ENCODE results near the gene CHRNB4. TPM values are rescaled to one million over a fixed set of nuclear protein-coding genes. Genes with fewer than 3 reads are reported as not detected.

The CHRNB4 gene
- total RNA-seq, 2 experiments from 2014 or later: not detected

- CTCF ChIA-PET: no interaction called here
- no peak overlapping the region for H3K4me3 Mint-ChIP-seq
- H3K4me1 Mint-ChIP-seq: no peaks in the 10 kb centered on the region
These were observed 35.6 kb upstream of the CHRNB4 start for GRCh38 chr15:78676424-78677110.

GRCh38 chr15:78675617-78676360, 34.8 kb upstream of the CHRNB4 start:
- DNase-seq (no peak), ATAC-seq (no peak)
- H3K36me3 Mint-ChIP-seq: no peaks in the 10 kb centered on the region
- no peaks in the 10 kb centered on the region for H3K9me3 Mint-ChIP-seq (ENCODE audit: low read depth)
- H3K27me3 Mint-ChIP-seq: no peaks in the 10 kb centered on the region
- H3K4me1 Mint-ChIP-seq: no peaks in the 10 kb centered on the region
- no peak overlapping the region for H3K4me3 Mint-ChIP-seq
- CTCF ChIA-PET: no interaction called here
- no peak overlapping the region for H3K27ac Mint-ChIP-seq

More at GRCh38 chr15:78676424-78677110, 35.6 kb upstream of the CHRNB4 start:
- Mint-ChIP-seq H3K9me3 (ENCODE audit: low read depth) (no peaks in the 10 kb centered on the region), H3K27me3 (no peaks in the 10 kb centered on the region), H3K27ac (no peak overlapping the region), H3K36me3 (no peaks in the 10 kb centered on the region)
- DNase-seq (no peak), ATAC-seq (no peak)

DNA sequence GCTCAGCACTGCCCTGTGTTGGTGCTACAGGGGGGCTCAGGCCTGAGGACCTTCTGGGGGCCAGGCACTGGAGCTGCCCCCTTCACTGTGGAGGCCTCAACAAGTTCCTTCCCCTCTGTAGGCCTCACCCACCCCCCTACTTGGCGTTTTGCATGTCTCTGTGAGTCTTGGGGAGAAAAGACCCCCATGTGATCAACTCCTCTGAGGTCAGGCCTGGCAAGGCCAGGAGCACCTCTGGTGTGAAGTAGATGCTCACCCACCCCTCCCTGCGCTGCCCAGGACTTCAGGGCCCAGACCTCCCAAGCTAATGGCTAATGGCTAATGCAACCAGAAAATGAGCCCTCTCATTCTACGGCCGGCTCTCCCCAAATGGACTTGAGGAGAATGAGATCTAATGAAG, 34.2 kb upstream of the CHRNB4 start:
- Mint-ChIP-seq H3K9me3 (ENCODE audit: low read depth) (no peaks in the 10 kb centered on the region), H3K4me1 (no peaks in the 10 kb centered on the region), H3K36me3 (no peaks in the 10 kb centered on the region), H3K27me3 (no peaks in the 10 kb centered on the region), H3K4me3 (no peak overlapping the region), H3K27ac (no peak overlapping the region)
- CTCF ChIA-PET: no interaction called here
- ATAC-seq (no peak), DNase-seq (no peak)

GRCh38 chr15:78673917-78674444, 33.0 kb upstream of the CHRNB4 start:
- Mint-ChIP-seq H3K4me3 (no peak overlapping the region), H3K36me3 (no peaks in the 10 kb centered on the region), H3K27ac (no peak overlapping the region), H3K4me1 (no peaks in the 10 kb centered on the region), H3K27me3 (no peaks in the 10 kb centered on the region), H3K9me3 (ENCODE audit: low read depth) (no peaks in the 10 kb centered on the region)
- CTCF ChIA-PET: interaction anchor here (1.0 kb wide), 1 partner anchor 55 kb away, joined by 3 read pairs; no protein-coding TSS in a partner anchor
- ATAC-seq (no peak), DNase-seq (no peak)

DNA sequence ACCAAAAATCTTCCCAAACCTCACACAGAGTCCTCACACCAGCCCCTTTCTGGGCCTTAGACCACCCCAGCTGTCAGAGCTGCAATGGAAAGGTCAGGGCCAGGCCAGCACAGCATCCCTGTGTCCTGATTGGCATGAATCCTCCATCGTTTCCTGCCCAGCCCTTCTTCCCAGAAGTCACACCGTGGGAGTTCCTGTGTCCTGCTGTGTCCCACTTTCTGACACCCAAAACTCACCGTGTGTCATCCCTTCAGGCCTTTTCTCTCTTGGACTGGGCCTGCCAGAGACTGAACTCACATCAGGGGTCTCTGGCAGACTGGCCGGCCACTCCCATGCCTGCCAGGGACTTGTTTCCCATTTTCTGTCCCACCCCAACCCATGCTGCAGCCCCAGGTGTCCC, 32.5 kb upstream of the CHRNB4 start:
- H3K4me3 Mint-ChIP-seq: no peak overlapping the region
- H3K36me3 Mint-ChIP-seq: no peaks in the 10 kb centered on the region
- H3K27me3 Mint-ChIP-seq: peaks cover under 1% of the 10 kb centered on the region
- H3K9me3 Mint-ChIP-seq (ENCODE audit: low read depth): no peaks in the 10 kb centered on the region
- no peaks in the 10 kb centered on the region for H3K4me1 Mint-ChIP-seq
- ATAC-seq: no peak
- H3K27ac Mint-ChIP-seq: no peak overlapping the region
- CTCF ChIA-PET: interaction anchor here (1.0 kb wide), 1 partner anchor 54 kb away, joined by 3 read pairs; no protein-coding TSS in a partner anchor
- no peak for DNase-seq

GRCh38 chr15:78672285-78673014, 31.4 kb upstream of the CHRNB4 start:
- no peak for DNase-seq
- H3K4me1 Mint-ChIP-seq: no peaks in the 10 kb centered on the region
- H3K4me3 Mint-ChIP-seq: no peak overlapping the region
- no peak for ATAC-seq
- no peaks in the 10 kb centered on the region for H3K36me3 Mint-ChIP-seq
- H3K9me3 Mint-ChIP-seq (ENCODE audit: low read depth): no peaks in the 10 kb centered on the region
- no peak overlapping the region for H3K27ac Mint-ChIP-seq
- H3K27me3 Mint-ChIP-seq: peaks cover 10% of the 10 kb centered on the region
- CTCF ChIA-PET: no interaction called here

- H3K9me3 Mint-ChIP-seq (ENCODE audit: low read depth): no peaks in the 10 kb centered on the region
- CTCF ChIA-PET: no interaction called here
- H3K27ac Mint-ChIP-seq: no peak overlapping the region
- H3K27me3 Mint-ChIP-seq: peaks cover 12% of the 10 kb centered on the region
- H3K36me3 Mint-ChIP-seq: no peaks in the 10 kb centered on the region
- DNase-seq: no peak
- no peak for ATAC-seq
- H3K4me1 Mint-ChIP-seq: no peaks in the 10 kb centered on the region
- no peak overlapping the region for H3K4me3 Mint-ChIP-seq
These were observed 30.7 kb upstream of the CHRNB4 start for GRCh38 chr15:78671626-78672211.

GRCh38 chr15:78668987-78669386, 28.0 kb upstream of the CHRNB4 start:
- CTCF ChIA-PET: no interaction called here
- no peak for ATAC-seq
- no peak overlapping the region for H3K27ac Mint-ChIP-seq
- no peaks in the 10 kb centered on the region for H3K36me3 Mint-ChIP-seq
- H3K4me1 Mint-ChIP-seq: no peaks in the 10 kb centered on the region
- no peak for DNase-seq
- no peaks in the 10 kb centered on the region for H3K9me3 Mint-ChIP-seq (ENCODE audit: low read depth)
- peaks cover 24% of the 10 kb centered on the region for H3K27me3 Mint-ChIP-seq
- H3K4me3 Mint-ChIP-seq: no peak overlapping the region

GRCh38 chr15:78667578-78668236, 26.7 kb upstream of the CHRNB4 start:
- H3K9me3 Mint-ChIP-seq (ENCODE audit: low read depth): no peaks in the 10 kb centered on the region
- H3K4me3 Mint-ChIP-seq: no peak overlapping the region
- CTCF ChIA-PET: no interaction called here
- DNase-seq: no peak
- peaks cover under 1% of the 10 kb centered on the region for H3K4me1 Mint-ChIP-seq
- H3K27me3 Mint-ChIP-seq: peaks cover 24% of the 10 kb centered on the region
- H3K27ac Mint-ChIP-seq: no peak overlapping the region
- H3K36me3 Mint-ChIP-seq: no peaks in the 10 kb centered on the region
- no peak for ATAC-seq

- DNase-seq: no peak
- peaks cover 1% of the 10 kb centered on the region for H3K4me1 Mint-ChIP-seq
- H3K36me3 Mint-ChIP-seq: no peaks in the 10 kb centered on the region
- no peak for ATAC-seq
- H3K27ac Mint-ChIP-seq: no peak overlapping the region
- CTCF ChIA-PET: interaction anchor here (0.9 kb wide), 1 partner anchor 43 kb away, joined by 3 read pairs; no protein-coding TSS in a partner anchor
- H3K9me3 Mint-ChIP-seq (ENCODE audit: low read depth): no peaks in the 10 kb centered on the region
- peaks cover 24% of the 10 kb centered on the region for H3K27me3 Mint-ChIP-seq
- no peak overlapping the region for H3K4me3 Mint-ChIP-seq
These were observed 25.0 kb upstream of the CHRNB4 start for GRCh38 chr15:78666010-78666409.

GRCh38 chr15:78663703-78664102, 22.7 kb upstream of the CHRNB4 start:
- Mint-ChIP-seq H3K27me3 (peaks cover 24% of the 10 kb centered on the region), H3K36me3 (no peaks in the 10 kb centered on the region), H3K4me1 (peaks cover 1% of the 10 kb centered on the region), H3K4me3 (no peak overlapping the region), H3K9me3 (ENCODE audit: low read depth) (no peaks in the 10 kb centered on the region), H3K27ac (no peak overlapping the region)
- CTCF ChIA-PET: interaction anchor here (1.1 kb wide), 1 partner anchor 46 kb away, joined by 3 read pairs; no protein-coding TSS in a partner anchor
- DNase-seq (no peak), ATAC-seq (no peak)

DNA sequence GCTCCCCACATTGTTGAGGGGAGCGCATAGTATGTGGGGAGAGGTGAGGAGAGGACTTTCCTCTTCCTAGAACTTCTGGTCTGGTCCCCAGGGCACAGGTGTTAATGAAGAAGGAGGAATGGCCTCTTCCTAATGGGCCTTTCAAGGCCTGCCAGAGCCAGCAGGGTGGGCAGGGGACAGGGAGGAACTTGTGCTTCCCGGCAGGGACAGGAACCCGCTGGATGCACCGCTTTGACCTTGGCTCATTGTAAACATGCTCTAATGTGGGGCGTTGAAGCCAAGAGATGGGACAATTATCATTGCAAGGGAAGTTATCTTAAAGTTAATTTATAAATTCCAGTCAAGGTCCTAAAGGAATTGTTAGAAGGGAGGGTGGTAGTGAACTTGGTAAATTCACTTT, 21.0 kb upstream of the CHRNB4 start:
- Mint-ChIP-seq H3K27ac (no peak overlapping the region), H3K27me3 (peaks cover 11% of the 10 kb centered on the region), H3K4me3 (no peak overlapping the region), H3K36me3 (no peaks in the 10 kb centered on the region), H3K4me1 (peaks cover 1% of the 10 kb centered on the region), H3K9me3 (ENCODE audit: low read depth) (no peaks in the 10 kb centered on the region)
- DNase-seq (no peak), ATAC-seq (no peak)
- CTCF ChIA-PET: no interaction called here

- no peaks in the 10 kb centered on the region for H3K36me3 Mint-ChIP-seq
- CTCF ChIA-PET: no interaction called here
- no peak overlapping the region for H3K4me3 Mint-ChIP-seq
- peaks cover 12% of the 10 kb centered on the region for H3K27me3 Mint-ChIP-seq
- H3K9me3 Mint-ChIP-seq (ENCODE audit: low read depth): no peaks in the 10 kb centered on the region
- H3K27ac Mint-ChIP-seq: no peak overlapping the region
- peaks cover 1% of the 10 kb centered on the region for H3K4me1 Mint-ChIP-seq
- ATAC-seq: no peak
- DNase-seq: no peak
These were observed 20.0 kb upstream of the CHRNB4 start for GRCh38 chr15:78661001-78661400.

Data from activated CD8-positive, alpha-beta memory T cell treated with anti-CD3 and anti-CD28 coated beads, Interleukin-2, amount 10 ng/mL, durations not matched to agents 7 days and 5 days (primary cell).